GM13977 (cell line): ENCODE measurements around the gene RASSF4.

Experiments used
- DNase-seq: peaks from one replicate; pipeline ENCODE4 v3.0.0; 2012; ENCODE audit warnings: low spot score
- in situ Hi-C: fragments of 300-500 bp; cut with MboI; formaldehyde crosslinking; loops from one replicate; pipeline ENCODE4 v1.12.0; 2022; ENCODE audit warnings: low sequenced_read_pairs, low pct_unique_long_range_greater_than_20kb, mixed read lengths, inconsistent platforms; ENCODE audit not compliant: unreplicated experiment
- TF ChIP-seq, protein P1 (sequence below): IDR thresholded peaks from 2 replicates; pipeline ENCODE4 v1.5.1; 2012; ENCODE audit warnings: mild to moderate bottlenecking, control low read depth; ENCODE audit not compliant: insufficient read depth; ENCODE audit errors: extremely low read depth, missing control alignments

The RASSF4 gene

DNA sequence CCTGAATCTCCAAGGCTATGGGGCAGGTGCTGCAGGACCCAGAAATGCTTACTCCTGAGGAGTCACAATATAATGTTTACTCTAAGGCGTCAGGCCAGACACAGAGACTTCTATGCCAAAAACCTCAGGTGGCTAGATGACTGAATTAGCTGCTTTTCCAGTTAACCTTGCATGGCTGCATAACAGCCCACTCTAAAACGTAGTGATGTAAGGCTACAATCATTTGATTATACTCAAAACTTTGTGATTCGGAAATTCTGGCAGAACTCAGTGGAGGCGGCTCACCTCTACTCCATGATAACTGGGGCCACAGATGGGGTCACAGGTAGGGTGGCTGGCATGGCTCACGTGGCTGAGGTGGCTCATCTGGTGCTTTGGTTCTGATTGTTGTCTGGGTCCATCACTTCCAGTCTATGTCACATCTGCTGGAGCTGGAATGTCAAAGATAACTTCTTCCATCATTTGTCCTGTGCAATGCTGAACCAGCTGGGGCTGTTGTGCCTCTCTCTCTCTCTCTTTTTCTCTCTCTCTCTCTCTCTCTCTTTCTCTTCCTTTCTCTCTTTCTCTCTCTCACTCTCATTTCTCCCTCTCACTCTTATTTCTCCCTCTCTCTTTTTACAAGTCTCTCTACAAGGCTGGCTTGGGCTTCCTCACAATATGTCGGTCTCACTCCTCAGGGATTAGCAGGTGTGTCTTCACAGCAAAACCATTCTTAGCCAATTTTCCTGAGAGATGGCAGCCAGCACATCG lies 36.6 kb upstream of the RASSF4 start:
- DNase-seq: no peak
- in situ Hi-C loops: no loop called here
- TF ChIP-seq, protein P1, sequence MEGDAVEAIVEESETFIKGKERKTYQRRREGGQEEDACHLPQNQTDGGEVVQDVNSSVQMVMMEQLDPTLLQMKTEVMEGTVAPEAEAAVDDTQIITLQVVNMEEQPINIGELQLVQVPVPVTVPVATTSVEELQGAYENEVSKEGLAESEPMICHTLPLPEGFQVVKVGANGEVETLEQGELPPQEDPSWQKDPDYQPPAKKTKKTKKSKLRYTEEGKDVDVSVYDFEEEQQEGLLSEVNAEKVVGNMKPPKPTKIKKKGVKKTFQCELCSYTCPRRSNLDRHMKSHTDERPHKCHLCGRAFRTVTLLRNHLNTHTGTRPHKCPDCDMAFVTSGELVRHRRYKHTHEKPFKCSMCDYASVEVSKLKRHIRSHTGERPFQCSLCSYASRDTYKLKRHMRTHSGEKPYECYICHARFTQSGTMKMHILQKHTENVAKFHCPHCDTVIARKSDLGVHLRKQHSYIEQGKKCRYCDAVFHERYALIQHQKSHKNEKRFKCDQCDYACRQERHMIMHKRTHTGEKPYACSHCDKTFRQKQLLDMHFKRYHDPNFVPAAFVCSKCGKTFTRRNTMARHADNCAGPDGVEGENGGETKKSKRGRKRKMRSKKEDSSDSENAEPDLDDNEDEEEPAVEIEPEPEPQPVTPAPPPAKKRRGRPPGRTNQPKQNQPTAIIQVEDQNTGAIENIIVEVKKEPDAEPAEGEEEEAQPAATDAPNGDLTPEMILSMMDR: no peak

- in situ Hi-C loops: no loop called here
- TF ChIP-seq, protein P1: no peak
- no peak for DNase-seq
Observed at GRCh38 chr10:44923611-44924010, 36.0 kb upstream of the RASSF4 start.

DNA sequence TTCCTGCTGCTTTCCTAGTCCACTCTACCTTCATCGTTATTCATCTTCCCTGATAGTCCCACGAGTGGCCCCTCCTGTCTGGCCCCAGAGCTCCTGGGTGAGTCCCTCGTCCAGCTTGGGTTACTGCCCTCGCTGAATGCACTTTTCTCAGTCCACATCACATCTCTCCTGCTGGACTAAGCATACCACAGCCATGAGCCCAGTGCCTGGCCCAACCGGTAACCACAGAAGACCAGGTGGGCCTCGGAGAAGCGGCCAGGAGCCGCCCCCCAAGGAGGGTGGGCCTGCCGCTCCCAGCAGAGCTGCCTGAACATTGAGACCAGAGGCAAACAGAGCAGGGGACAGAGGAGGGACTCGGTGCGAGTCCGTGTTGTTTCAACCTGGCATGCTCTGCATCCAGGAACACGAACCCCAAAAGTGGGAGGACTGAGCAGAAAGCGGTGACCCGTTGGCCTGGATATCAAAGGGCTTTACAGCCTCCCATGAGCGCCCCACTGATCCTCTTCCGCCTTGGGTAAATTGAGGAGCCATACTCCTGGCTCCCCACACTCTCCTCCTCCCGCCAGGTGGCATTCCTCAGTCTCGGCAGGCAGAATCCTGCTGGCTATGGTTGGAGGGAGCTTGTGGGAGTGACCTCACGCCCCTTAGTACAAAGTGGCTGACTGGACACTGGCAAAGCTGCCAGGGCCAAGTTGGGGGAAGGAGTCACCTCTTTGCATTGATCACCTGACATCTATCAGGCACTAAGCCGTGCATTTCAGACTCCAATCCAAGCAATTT lies 35.2 kb upstream of the RASSF4 start:
- no peak for DNase-seq
- TF ChIP-seq, protein P1: no peak
- in situ Hi-C loops: no loop called here

GRCh38 chr10:44925224-44925623 lies 34.4 kb upstream of the RASSF4 start:
- TF ChIP-seq, protein P1: no peak
- in situ Hi-C loops: no loop called here
- DNase-seq: no peak

DNA sequence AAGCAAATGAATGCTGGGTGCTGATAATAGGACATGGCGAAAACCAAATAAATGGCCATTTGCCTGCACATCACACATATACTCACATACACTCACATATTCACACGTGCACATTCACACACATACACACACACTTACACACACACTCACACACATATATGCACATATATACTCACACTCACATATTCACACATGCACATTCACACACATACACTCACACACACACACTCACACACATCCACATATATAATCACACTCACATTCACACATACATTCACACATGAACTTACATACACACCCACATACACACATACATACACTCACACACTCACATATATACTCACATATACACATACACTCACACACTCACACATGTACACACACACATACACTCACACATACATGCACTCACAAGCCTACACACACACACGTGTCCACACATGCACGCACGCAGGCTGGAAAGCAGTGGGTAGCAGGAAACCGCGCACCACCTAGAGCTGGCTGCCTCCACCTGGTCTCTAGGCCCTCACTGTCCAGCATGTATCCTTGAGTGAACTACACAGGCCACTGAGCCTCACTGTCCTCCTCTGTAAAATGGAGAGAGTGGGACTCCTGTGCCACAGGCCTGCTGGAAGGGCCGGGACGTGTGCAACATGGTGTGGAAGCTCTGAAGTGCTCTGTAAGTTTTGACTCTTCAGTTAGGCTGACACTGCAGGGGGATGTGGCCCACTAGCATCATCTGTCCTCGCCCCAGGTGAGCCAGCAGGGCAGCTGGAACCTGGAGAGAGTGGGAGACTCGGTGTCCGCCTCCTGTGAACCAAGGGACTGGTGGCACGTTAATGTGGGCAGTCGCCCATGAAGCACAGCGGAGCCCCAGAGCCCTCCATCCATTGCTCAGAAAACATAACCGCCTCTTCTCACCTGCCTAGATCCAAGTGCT lies 33.5 kb upstream of the RASSF4 start:
- no peak for DNase-seq
- TF ChIP-seq, protein P1: no peak
- in situ Hi-C loops: no loop called here

GRCh38 chr10:44926751-44927351 lies 32.8 kb upstream of the RASSF4 start:
- in situ Hi-C loops: no loop called here
- no peak for DNase-seq
- TF ChIP-seq, protein P1: no peak
